ENCODE results near the gene PRKG1.

The PRKG1 gene

DNA sequence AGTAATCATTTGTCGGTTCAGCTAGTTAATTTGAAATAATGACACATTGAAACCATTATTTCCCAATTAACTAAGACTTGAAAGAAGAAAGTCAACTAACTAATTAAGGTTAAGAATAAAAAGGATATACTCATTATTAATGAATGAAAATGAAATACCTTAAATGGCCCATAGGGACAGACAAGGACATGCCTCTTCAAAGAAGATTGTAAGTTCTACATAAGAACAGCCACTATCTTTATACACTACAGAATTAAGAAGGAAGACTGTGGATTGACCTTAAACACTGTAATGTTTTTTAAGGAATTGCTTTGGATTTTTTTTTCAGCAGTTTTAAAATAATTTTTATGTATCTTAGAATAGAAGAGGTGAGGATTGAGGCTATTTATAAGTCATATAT lies 564.5 kb downstream of the PRKG1 start:
- TF ChIP-seq, protein P1, sequence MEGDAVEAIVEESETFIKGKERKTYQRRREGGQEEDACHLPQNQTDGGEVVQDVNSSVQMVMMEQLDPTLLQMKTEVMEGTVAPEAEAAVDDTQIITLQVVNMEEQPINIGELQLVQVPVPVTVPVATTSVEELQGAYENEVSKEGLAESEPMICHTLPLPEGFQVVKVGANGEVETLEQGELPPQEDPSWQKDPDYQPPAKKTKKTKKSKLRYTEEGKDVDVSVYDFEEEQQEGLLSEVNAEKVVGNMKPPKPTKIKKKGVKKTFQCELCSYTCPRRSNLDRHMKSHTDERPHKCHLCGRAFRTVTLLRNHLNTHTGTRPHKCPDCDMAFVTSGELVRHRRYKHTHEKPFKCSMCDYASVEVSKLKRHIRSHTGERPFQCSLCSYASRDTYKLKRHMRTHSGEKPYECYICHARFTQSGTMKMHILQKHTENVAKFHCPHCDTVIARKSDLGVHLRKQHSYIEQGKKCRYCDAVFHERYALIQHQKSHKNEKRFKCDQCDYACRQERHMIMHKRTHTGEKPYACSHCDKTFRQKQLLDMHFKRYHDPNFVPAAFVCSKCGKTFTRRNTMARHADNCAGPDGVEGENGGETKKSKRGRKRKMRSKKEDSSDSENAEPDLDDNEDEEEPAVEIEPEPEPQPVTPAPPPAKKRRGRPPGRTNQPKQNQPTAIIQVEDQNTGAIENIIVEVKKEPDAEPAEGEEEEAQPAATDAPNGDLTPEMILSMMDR (IDR thresholded peaks at IDR 0.05; ENCODE audit: low read depth, low read length) = no peak
- H3K4me3 ChIP-seq (ENCODE audit: low read depth, low read length) = no peak overlapping the region

DNA sequence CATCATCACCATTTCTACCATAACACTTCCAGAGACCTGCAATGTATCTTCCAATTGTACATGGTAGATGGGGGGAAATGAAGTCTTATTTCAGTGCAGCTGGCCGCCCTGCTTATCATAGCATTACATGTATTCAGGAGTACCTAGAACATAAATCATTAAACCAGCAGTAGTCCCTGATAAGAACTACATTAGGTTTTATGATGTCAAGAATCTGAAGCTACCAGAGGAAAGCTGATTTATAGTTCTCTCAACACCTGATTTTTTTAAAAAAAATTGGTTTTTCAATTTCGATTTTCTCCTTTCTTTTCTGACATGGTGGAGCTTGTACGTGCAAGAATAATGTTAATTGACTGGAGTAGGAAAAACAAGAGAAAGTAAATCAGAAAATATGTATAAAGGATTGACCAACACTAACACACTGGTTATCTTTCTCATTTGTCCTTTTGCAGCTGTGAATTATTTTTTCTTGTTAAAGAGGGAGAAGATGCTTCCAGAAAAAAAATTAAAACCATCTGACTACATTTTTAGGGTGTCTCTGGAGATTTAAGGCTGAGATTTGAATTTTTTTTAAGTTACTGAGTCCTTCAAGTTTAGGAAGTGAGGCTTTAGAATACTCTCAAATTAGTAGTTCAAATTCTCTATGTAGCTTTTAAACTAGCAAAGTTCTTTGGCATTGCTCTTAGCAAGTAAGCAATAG lies 566.0 kb downstream of the PRKG1 start:
- TF ChIP-seq, protein P1 (IDR thresholded peaks at IDR 0.05; ENCODE audit: low read depth, low read length) = no peak
- H3K4me3 ChIP-seq (ENCODE audit: low read depth, low read length) = no peak overlapping the region

DNA sequence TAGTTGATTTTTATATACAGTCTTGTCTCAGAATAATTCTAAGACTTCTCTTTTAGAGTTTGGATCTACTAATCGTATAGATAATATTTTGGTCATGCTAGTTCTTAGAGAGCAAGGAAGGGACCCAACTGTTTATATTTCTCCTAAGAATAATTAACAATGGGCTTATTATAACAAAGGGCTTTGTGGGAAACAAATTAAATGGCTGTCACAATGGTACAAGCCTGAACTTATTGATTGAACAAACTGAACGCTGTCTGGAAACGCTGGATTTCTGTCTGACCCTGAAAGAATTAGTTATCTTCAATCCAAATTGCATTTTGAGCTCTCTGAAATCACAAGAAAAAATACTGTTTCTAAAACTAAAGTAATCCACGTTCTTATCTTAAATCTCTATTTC lies 568.3 kb downstream of the PRKG1 start:
- TF ChIP-seq, protein P1 (IDR thresholded peaks at IDR 0.05; ENCODE audit: low read depth, low read length) = no peak
- no peak overlapping the region for H3K4me3 ChIP-seq (ENCODE audit: low read depth, low read length)

DNA sequence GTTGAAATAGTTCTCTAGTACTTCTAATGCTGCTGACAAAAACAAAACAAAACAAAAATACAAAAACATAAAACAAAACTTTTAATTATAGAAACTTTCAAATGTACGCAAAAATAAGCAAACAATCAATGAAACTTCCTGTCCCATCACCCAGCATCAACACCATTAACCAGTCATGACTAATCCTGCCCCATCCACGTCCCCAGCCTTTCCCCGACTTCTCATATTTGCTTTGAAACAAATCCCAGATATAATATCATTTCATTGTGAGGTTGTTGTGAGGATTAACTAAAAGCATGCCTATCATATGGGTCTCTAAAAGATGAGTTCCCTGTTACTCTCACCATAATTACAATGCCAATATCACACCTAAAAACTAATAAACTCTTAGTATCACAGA lies 569.4 kb downstream of the PRKG1 start:
- no peak overlapping the region for H3K4me3 ChIP-seq (ENCODE audit: low read depth, low read length)
- TF ChIP-seq, protein P1 (IDR thresholded peaks at IDR 0.05; ENCODE audit: low read depth, low read length) = no peak

DNA sequence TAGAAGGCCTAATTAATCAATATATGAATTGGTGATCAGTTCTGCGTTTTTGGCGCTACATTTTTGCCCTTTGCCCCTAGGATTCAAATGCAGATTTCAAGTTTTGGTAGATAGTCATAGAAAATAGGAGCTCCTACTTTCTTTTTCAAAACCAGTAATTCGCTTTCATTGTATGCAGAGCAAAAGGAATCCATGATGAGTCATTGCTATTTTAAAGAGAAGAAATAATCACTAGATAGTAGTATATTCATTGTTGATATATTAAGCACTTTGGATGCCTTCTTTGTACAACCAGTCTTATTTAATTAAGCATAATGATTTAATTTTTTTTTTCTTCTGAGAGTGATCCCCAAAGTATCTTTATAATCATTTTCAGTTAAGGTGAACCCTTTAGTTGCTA lies 574.8 kb downstream of the PRKG1 start:
- TF ChIP-seq, protein P1 (IDR thresholded peaks at IDR 0.05; ENCODE audit: low read depth, low read length) = no peak
- H3K4me3 ChIP-seq (ENCODE audit: low read depth, low read length) = no peak overlapping the region

DNA sequence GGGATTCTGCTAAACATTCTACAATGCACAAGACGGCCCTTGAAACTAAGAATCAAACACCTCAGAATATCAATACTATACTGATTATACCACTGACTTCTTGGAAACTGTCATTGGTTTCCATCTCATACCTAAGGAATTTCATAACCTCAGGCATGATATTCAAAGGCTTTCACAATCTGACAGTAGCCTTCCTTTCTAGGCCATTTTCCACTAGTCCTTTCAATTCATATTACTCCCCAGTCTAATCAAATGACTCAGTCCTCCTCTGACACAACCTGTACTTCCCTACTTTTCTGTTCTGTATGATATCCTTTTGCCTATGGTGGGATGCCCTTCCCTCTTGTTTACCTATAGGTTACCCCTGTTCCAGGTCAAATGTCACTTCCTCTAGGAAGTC lies 576.8 kb downstream of the PRKG1 start:
- no peak overlapping the region for H3K4me3 ChIP-seq (ENCODE audit: low read depth, low read length)
- TF ChIP-seq, protein P1 (IDR thresholded peaks at IDR 0.05; ENCODE audit: low read depth, low read length) = no peak

DNA sequence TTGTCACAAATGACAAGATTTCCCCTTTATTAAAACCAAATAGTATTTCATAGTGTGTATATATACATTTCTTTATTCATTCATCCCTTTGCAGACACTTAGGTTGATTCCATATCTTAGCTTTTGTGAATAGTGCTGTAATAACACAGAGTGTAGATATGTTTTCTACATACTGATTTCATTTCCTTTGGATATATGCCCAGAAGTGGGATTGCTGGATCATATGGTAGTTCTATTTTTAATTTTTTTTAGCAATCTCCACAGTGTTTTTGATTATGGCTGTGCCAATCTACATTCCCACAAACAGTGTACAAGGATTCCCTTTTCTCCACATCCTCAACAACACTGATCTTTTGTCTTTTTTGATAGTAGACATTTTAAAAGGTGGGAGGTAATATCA lies 578.7 kb downstream of the PRKG1 start:
- H3K4me3 ChIP-seq (ENCODE audit: low read depth, low read length) = no peak overlapping the region
- TF ChIP-seq, protein P1 (IDR thresholded peaks at IDR 0.05; ENCODE audit: low read depth, low read length) = no peak
